Measurements from ENCODE around the gene NCAPD3.

DNA sequence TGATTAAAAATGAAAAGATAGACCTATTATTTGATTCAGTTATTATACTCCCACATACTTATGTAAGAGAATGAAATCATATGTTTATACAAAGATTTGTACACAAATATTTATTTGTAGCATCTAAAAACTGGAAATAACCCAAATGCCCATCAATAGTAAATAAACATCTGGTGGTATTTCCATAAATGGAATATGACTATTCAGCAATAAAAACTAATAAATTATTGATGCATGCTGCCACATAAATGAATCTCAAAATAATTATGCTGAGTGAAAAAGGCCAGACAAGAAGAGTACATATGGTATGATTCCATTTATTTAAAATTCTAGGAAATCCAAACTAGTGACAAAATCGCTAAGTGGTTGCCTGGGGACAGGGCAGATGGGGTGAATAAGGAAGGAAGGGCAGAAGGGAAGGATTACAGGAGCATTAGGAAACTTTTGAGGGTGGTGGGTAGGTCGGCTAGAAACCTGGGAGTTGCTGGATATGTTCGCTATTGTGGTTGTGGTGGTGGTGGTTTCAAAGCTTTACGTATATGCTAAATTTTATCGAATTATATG, 113.4 kb downstream of the NCAPD3 start:
- TF ChIP-seq, protein P1, sequence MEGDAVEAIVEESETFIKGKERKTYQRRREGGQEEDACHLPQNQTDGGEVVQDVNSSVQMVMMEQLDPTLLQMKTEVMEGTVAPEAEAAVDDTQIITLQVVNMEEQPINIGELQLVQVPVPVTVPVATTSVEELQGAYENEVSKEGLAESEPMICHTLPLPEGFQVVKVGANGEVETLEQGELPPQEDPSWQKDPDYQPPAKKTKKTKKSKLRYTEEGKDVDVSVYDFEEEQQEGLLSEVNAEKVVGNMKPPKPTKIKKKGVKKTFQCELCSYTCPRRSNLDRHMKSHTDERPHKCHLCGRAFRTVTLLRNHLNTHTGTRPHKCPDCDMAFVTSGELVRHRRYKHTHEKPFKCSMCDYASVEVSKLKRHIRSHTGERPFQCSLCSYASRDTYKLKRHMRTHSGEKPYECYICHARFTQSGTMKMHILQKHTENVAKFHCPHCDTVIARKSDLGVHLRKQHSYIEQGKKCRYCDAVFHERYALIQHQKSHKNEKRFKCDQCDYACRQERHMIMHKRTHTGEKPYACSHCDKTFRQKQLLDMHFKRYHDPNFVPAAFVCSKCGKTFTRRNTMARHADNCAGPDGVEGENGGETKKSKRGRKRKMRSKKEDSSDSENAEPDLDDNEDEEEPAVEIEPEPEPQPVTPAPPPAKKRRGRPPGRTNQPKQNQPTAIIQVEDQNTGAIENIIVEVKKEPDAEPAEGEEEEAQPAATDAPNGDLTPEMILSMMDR (IDR thresholded peaks at IDR 0.05; ENCODE audit: low read depth, low read length, poor library complexity, severe bottlenecking), result no peak
- TF ChIP-seq EZH2phosphoT487 (IDR thresholded peaks at IDR 0.05; ENCODE audit: borderline replicate concordance, low read length), result no peak

Measured in DOHH2 (cell line).